Common myeloid progenitor, CD34-positive (primary cell): ENCODE measurements around the gene ARRB2.

ENCODE experiments used
- CTCF ChIA-PET: fragments of 350-600 bp; sonication (Branson Sonifier 250); formaldehyde crosslinking; loops from one replicate; lab custom pipeline; 2021; ENCODE audit warnings: antibody characterized with exemption; lab: Charles Lee
- POLR2A ChIA-PET: fragments of 350-600 bp; sonication (Branson Sonifier 250); formaldehyde crosslinking; loops from one replicate; lab custom pipeline; 2021; ENCODE audit warnings: antibody characterized with exemption; lab: Charles Lee
- DNase-seq, 3 donors: peaks; one replicate each; pipeline versions ENCODE4 v3.0.0 to v3.0.0-alpha.2; 2013
- H3K27ac ChIP-seq, 2 experiments: 1 replicate in 1 of 2; 2 replicates in 1 of 2; pipeline ENCODE4 v1.7.0; 2013; ENCODE audit warnings: inconsistent platforms in 2 of 2, low read length in 2 of 2, mild to moderate bottlenecking in 2 of 2, low read depth in 1 of 2, moderate library complexity in 1 of 2; ENCODE audit not compliant: severe bottlenecking in 2 of 2, insufficient read depth in 1 of 2, poor library complexity in 1 of 2
- H3K27me3 ChIP-seq, 5 experiments: replicated peaks in 2 of 5; 1 replicate in 3 of 5; 2 replicates in 2 of 5; pipeline versions ENCODE4 v1.6.1 to v1.7.0; 2013; ENCODE audit warnings: low read length in 4 of 5, mild to moderate bottlenecking in 2 of 5, moderate library complexity in 2 of 5, inconsistent platforms in 1 of 5; ENCODE audit not compliant: insufficient read depth in 5 of 5, control insufficient read depth in 4 of 5
- H3K36me3 ChIP-seq, 4 experiments: 1 replicate in 2 of 4; 2 replicates in 2 of 4; pipeline versions ENCODE4 v1.6.1 to v1.7.0; 2013; ENCODE audit warnings: low read length in 3 of 4, control low read depth in 1 of 4, mild to moderate bottlenecking in 1 of 4; ENCODE audit not compliant: control insufficient read depth in 4 of 4, insufficient read depth in 4 of 4
- H3K4me1 ChIP-seq, 4 experiments: 1 replicate in 3 of 4; 2 replicates in 1 of 4; pipeline versions ENCODE4 v1.6.1 to v1.7.1; 2013; ENCODE audit warnings: low read length in 3 of 4, mild to moderate bottlenecking in 3 of 4, control low read depth in 1 of 4, inconsistent platforms in 1 of 4, moderate library complexity in 1 of 4; ENCODE audit not compliant: control insufficient read depth in 4 of 4, insufficient read depth in 4 of 4; ENCODE audit errors: control extremely low read depth in 1 of 4
- H3K4me3 ChIP-seq, 7 experiments: 1 replicate in 4 of 7; 2 replicates in 3 of 7; pipeline versions ENCODE4 v1.5.1 to v1.7.0; 2013; ENCODE audit warnings: mild to moderate bottlenecking in 7 of 7, low read length in 6 of 7, moderate library complexity in 6 of 7, inconsistent platforms in 2 of 7, low read depth in 2 of 7, control low read depth in 1 of 7; ENCODE audit not compliant: insufficient read depth in 4 of 7, control insufficient read depth in 1 of 7; ENCODE audit errors: extremely low read depth in 1 of 7
- H3K9me3 ChIP-seq, 5 experiments: 1 replicate in 4 of 5; 2 replicates in 1 of 5; pipeline versions ENCODE4 v1.6.1 to v1.7.1; 2013; ENCODE audit warnings: low read length in 4 of 5, mild to moderate bottlenecking in 2 of 5, inconsistent platforms in 1 of 5, low read depth in 1 of 5, moderate library complexity in 1 of 5; ENCODE audit not compliant: control insufficient read depth in 4 of 5, insufficient read depth in 2 of 5; ENCODE audit errors: control extremely low read depth in 1 of 5
- WGBS: methylation state at CpG from one replicate; pipeline ENCODE4 v1.1.5; 2013; ENCODE audit not compliant: insufficient coverage; 5-methylcytosine and 5-hydroxymethylcytosine counted together

Gene ARRB2

DNA sequence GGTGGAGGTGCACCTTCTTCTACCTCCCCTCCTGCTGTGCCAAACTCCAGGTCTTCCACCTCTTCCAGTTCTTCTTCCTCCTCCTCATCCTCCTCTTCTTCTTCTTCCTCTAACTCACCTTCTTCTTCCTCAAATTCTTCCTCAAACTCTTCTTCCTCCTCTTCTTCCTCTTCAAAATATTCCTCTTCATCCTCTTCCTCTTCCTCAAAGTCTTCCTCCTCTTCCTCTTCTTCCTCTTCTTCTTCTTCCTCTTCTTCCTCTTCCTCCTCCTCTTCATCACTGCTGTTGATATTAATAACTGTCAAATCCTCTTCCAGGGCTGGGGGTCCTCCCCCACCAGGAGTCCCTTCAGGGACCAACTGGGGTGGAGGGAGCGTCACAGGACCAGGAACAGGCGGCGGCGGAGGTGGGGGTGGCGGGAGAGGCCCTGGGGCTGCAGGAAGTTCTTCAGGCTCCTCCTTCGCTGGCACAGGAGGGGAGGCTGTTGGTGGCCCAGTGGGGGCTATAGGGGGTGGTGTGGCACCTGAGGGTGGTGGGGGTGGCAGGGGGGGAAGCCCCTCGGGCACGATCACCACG, 38.3 kb upstream of the ARRB2 start:
- no peak overlapping the region for H3K27ac ChIP-seq
- H3K9me3 ChIP-seq, result no peaks in the 10 kb centered on the region
- DNase-seq, result no peak
- no peak overlapping the region for H3K4me3 ChIP-seq
- peaks cover 9 to 67% (median 55%) of the 10 kb centered on the region in 4 experiments for H3K36me3 ChIP-seq
- ChIA-PET POLR2A (no interaction called here), CTCF (no interaction called here)
- H3K4me1 ChIP-seq, result no peaks in the 10 kb centered on the region
- H3K27me3 ChIP-seq, result no peaks in the 10 kb centered on the region
- no CpG with 5 or more reads among the region's 9 CpGs for WGBS

DNA sequence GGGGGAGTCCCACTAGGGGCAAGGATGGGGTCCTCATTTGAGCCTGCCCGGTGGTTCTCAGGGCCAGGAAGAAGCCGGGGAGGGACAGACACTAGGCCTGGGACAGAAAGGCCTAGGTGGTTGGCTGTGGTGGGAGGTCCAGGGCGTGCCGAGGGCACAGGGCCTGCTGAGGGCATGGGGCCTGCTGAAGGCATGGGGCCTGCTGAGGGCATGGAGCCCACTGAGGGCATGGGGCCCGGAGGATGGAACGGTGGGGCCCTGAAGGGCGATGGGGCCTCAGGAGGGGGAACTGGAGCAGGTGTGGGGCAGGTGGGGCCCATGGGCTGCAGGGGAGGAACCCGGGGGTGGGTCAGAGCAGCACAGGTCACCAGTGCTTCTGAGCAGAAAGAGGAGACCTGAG, 37.7 kb upstream of the ARRB2 start:
- no peak overlapping the region for H3K4me3 ChIP-seq
- CTCF ChIA-PET, result no interaction called here
- H3K27ac ChIP-seq, result no peak overlapping the region
- H3K9me3 ChIP-seq, result no peaks in the 10 kb centered on the region
- no peak for DNase-seq
- POLR2A ChIA-PET, result no interaction called here
- H3K27me3 ChIP-seq, result no peaks in the 10 kb centered on the region
- WGBS, result 88% methylated on average over 5 of the region's 8 CpGs
- no peaks in the 10 kb centered on the region for H3K4me1 ChIP-seq
- H3K36me3 ChIP-seq, result peaks cover 9 to 72% (median 58%) of the 10 kb centered on the region in 4 experiments

DNA sequence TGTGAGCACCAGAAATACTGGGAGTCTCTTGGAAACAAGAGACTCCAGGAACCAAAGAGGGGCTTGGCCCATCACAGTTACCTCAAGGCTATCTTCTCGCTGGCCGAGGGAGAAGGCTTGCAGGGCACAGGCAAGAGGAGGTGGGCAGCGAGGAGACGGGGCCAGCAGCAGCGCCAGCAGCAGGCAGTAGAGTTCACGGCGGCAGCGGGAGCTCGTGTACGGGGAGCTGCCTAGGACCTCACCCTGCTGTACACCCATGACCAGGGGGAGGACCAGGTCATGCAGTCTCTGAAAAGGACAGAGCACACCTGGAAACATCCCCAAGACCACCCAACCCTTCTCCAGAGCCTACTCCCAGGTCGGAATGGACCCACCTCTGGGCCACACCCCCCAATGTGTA, 37.3 kb upstream of the ARRB2 start:
- 97% methylated on average over 10 of the region's 11 CpGs for WGBS
- Histone ChIP-seq H3K9me3 (no peaks in the 10 kb centered on the region), H3K4me1 (peaks cover 0 to 1% (median 0%) of the 10 kb centered on the region in 4 experiments), H3K27ac (no peak overlapping the region), H3K4me3 (no peak overlapping the region), H3K36me3 (peaks cover 9 to 74% (median 58%) of the 10 kb centered on the region in 4 experiments), H3K27me3 (no peaks in the 10 kb centered on the region)
- CTCF ChIA-PET, result no interaction called here
- POLR2A ChIA-PET, result no interaction called here
- DNase-seq, result no peak

DNA sequence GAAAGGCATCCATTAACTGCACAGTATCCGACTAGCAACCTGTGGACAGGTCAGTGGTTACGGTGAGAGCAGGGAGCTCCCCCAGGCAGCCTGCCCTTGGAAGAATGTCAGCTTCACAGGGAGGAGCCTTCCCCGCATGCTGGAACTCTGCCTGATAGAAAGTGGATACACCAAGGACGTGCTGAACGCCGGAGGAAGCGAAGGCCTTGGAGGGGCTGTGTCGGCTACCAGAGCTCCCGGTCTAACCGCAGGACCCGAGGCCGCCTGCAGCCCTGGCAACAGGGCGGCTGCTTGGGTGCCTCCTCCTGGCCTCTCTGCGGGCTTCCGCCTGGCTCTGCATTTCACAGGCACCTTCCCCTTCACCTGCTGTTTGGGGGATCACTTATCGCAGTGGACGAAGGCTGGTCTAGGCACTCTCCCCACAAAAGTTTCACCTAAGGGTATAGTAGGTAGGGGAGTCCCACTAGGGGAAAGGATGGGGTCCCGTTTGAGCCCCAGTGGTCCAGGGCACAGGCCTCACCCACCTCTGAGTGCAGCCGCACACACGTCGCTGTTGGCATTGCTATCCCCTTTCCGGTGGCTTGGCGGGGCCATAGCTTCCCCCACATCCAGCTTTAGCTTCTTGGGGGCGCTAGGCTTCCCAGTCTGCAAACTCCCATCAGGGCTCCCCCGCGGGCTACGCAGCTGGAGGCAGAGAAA, 36.3 kb upstream of the ARRB2 start:
- H3K36me3 ChIP-seq, result peaks cover 9 to 82% (median 61%) of the 10 kb centered on the region in 4 experiments
- H3K9me3 ChIP-seq, result no peaks in the 10 kb centered on the region
- WGBS, result 95% methylated on average over 23 of the region's 27 CpGs
- H3K4me3 ChIP-seq, result no peak overlapping the region
- ChIA-PET CTCF (interaction anchor here (1.1 kb wide), 1 partner anchor 107 kb away, joined by 3 read pairs; no protein-coding TSS in a partner anchor), POLR2A (no interaction called here)
- H3K4me1 ChIP-seq, result peaks cover 0 to 11% (median 4%) of the 10 kb centered on the region in 4 experiments
- no peak for DNase-seq
- H3K27ac ChIP-seq, result no peak overlapping the region
- H3K27me3 ChIP-seq, result no peaks in the 10 kb centered on the region

DNA sequence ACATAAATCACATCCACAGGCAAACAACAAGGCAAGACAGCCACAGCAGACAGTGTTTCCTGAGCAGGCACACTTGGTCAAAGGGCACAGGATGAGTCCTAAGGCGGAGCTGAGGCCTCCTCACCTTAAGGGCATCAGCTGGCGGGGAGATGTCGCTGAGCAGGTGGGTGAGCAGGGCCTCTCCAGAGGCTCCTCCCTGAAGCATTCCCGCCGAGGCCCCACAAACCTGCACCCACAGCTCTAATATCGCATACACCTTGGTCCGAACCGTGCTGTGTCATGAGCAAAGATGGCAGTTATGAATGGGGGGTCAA, 35.8 kb upstream of the ARRB2 start:
- Histone ChIP-seq H3K27ac (no peak overlapping the region), H3K27me3 (no peaks in the 10 kb centered on the region), H3K4me1 (peaks cover 0 to 12% (median 4%) of the 10 kb centered on the region in 4 experiments), H3K36me3 (peaks cover 9 to 83% (median 62%) of the 10 kb centered on the region in 4 experiments), H3K4me3 (no peak overlapping the region), H3K9me3 (no peaks in the 10 kb centered on the region)
- no peak for DNase-seq
- 87% methylated on average over 3 of the region's 8 CpGs for WGBS
- ChIA-PET POLR2A (no interaction called here), CTCF (interaction anchor here (1.1 kb wide), 1 partner anchor 108 kb away, joined by 3 read pairs; no protein-coding TSS in a partner anchor)

DNA sequence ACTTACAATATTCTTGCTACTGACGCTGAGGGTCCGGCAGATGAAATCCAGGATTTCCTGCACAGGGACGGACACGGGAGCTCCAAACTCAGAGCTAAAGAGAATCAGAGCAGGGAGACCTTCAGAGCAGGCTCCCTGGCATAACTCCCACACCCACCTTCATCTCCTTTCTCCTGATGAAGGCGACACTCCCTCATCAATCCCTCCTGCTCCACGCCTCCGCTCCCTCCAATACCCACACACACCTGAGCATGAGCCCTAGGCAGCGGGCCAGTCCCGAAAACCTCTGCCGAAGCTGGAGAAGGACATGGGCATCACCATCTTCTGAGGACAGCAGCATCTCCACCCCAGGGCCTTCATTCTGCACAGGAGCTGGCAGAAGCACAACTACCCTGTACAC, 34.6 kb upstream of the ARRB2 start:
- no peaks in the 10 kb centered on the region for H3K27me3 ChIP-seq
- POLR2A ChIA-PET, result no interaction called here
- no peaks in the 10 kb centered on the region for H3K9me3 ChIP-seq
- H3K4me1 ChIP-seq, result peaks cover 0 to 12% (median 4%) of the 10 kb centered on the region in 4 experiments
- peaks cover 14 to 87% (median 64%) of the 10 kb centered on the region in 4 experiments for H3K36me3 ChIP-seq
- DNase-seq, result no peak
- 97% methylated on average over 6 of the region's 10 CpGs for WGBS
- H3K4me3 ChIP-seq, result no peak overlapping the region
- CTCF ChIA-PET, result interaction anchor here (0.8 kb wide), 2 partner anchors 15 to 20 kb away, joined by 3 read pairs; no protein-coding TSS in a partner anchor
- H3K27ac ChIP-seq, result no peak overlapping the region

DNA sequence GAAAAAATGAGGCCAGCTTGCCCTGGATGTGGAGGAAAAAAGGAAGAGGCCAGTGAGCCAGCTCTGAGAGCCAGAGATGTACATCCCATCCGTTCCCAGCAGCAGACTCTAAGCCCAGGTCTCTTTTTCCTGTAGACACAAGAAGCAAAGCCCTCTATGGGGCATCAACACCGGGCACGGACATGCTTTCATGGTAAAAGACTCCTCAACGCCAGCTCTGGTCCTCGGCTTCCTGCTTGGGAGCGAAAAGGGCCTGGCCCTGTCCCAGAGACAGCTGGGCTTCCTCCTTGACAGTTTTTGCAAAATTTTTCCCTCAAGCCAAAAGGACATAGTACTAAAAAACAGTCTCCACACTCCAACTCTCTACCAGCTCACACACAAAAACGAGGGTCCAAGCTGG, 33.6 kb upstream of the ARRB2 start:
- no peaks in the 10 kb centered on the region for H3K27me3 ChIP-seq
- H3K9me3 ChIP-seq, result no peaks in the 10 kb centered on the region
- H3K4me1 ChIP-seq, result peaks cover 0 to 12% (median 4%) of the 10 kb centered on the region in 4 experiments
- WGBS, result 97% methylated on average over 6 of the region's 7 CpGs
- POLR2A ChIA-PET, result interaction anchor here (0.6 kb wide), 1 partner anchor 29 kb away, joined by 3 read pairs; no protein-coding TSS in a partner anchor
- no peak overlapping the region for H3K4me3 ChIP-seq
- H3K36me3 ChIP-seq, result peaks cover 16 to 85% (median 59%) of the 10 kb centered on the region in 4 experiments
- CTCF ChIA-PET, result interaction anchor here (1.3 kb wide), 1 partner anchor 10 kb away, joined by 3 read pairs; no protein-coding TSS in a partner anchor
- no peak overlapping the region for H3K27ac ChIP-seq
- no peak for DNase-seq
